ENCODE results near the gene CADM1.

- TF ChIP-seq CTCF (IDR thresholded peaks at IDR 0.05; ENCODE audit: low read depth, low read length, poor library complexity, severe bottlenecking) (no peak), EZH2phosphoT487 (IDR thresholded peaks at IDR 0.05; ENCODE audit: borderline replicate concordance, low read length) (no peak)
These were observed 64.8 kb downstream of the CADM1 start for GRCh38 chr11:115439385-115439784.
